Ecto neural progenitor cell (in vitro differentiated cells): ENCODE data around the gene HAUS6.
"Not testable (repeated sequence)": the region's sequence is repeated elsewhere in the genome, so short reads cannot be mapped to it uniquely, and the experiment has no call there.

Source experiments
- DNase-seq: peaks from one replicate; pipeline ENCODE4 v3.0.0-alpha.2; 2018; ENCODE audit warnings: low spot score

The HAUS6 gene

GRCh38 chr9:19116107-19116790 is 13.5 kb upstream of the HAUS6 start:
- DNase-seq: no peak

- peak; percentile 0 for DNase-seq
Observed at GRCh38 chr9:19114680-19115270, 12.1 kb upstream of the HAUS6 start.

GRCh38 chr9:19113964-19114679 is 11.4 kb upstream of the HAUS6 start:
- peak; percentile 18 for DNase-seq

DNA sequence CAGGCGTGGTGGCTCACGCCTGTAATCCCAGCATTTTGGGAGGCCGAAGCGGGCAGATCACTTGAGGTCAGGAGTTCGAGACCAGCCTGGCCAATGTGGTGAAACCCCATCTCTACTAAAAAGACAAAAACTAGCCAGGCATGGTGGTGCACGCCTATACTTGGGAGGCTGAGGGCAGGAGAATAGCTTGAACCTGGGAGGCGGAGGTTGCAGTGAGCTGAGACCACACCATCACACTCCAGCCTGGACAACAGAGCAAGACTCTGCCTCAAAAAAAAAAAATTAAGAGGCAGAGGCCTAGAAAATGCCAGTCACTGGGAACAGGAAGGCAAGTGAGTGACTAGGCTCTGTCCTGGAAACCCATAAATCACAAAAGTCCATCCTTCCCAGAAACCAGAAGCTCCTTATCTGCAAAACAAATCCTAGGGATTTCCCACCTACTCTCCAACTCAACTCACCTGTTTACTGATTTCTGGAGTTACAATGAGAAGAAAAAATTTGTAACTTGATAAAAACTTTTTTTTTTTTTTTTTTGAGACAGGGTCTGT is 10.4 kb upstream of the HAUS6 start:
- DNase-seq: not testable (repeated sequence)

DNA sequence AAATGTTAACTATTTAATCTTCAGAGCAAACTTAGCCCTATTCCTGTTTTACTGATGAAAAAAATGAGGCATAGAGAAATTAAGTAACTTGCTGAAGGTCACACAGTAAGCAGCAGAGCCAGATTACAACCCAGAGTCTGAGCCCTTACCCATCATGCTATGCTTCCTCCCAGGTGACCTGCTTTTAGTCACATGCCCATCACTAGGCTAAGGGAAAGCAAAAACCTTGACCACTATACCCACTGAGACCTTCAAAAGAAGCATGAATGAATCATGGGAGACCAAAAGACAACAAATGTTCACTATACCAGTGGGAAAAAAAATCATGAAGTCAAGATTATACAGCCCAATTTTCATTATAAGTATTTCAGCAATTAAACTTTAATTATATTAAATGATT is 5.3 kb upstream of the HAUS6 start:
- no peak for DNase-seq

- DNase-seq: no peak
Observed at GRCh38 chr9:19104515-19105282, 2.0 kb upstream of the HAUS6 start.

- peak; percentile 54 for DNase-seq
Observed at GRCh38 chr9:19102181-19102630, 498 bp downstream of the HAUS6 start.

GRCh38 chr9:19101203-19101602 is 1.5 kb downstream of the HAUS6 start:
- DNase-seq: no peak

- not testable (repeated sequence) for DNase-seq
Observed at GRCh38 chr9:19097431-19097830, 5.3 kb downstream of the HAUS6 start.

DNA sequence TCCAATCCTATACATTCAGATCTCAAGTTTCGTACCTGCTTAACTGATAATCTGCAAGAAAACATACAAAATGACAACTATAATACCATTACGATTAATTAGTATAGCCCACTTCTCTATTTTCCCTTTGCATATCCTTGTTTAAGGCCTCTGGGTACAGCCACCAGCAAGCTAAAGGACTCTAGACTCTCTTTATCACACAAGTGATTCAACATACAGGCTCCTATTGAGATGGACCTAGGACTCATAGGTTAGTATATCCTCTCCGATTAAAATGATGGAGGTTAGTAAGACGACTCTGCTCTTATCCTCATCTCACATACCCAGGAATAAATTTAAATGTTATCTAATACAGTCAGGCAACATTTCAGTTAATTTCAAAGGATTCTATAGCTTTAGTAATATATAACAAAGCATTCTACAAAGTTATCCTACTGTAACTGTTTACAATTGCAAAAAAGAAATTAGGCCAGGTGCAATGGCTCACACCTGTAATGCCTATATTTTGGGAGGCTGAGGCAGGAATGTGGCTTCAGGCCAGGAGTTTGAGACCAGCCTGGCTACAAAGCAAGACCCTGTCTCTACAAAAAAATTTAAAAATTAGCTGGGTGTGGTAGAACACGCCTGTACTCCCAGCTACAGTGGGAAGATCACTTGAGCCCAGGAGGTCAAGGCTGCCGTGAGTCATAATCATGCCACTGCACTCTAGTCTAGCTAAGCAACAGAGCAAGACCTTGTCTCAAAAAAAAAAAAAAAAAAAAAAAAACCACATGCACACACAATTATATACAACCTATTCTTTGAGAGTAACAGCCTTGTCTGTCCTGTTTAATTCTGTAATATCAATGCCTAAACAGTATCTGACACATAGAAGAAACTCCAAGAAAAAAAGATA is 15.4 kb downstream of the HAUS6 start:
- no peak for DNase-seq

DNA sequence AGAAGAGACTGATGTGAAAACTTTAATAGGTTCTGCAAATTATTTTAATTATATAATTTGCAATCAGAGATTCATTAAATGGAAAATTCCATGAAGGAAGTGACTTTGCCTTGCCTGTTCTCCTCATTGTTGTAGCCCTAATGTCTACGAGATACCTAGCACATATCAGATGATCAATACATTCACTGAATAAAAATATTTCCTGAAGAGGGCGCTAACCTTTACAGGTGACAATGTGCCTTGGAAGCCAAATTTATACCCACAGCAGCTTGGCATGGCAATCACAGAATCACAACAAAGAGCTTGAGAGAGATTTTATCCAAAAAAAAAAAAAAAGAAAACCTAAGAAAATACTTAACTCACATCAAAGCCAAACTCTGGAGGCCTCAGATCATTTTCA is 17.4 kb downstream of the HAUS6 start:
- no peak for DNase-seq

- no peak for DNase-seq
Observed at GRCh38 chr9:19074836-19075235, 27.9 kb downstream of the HAUS6 start.

DNA sequence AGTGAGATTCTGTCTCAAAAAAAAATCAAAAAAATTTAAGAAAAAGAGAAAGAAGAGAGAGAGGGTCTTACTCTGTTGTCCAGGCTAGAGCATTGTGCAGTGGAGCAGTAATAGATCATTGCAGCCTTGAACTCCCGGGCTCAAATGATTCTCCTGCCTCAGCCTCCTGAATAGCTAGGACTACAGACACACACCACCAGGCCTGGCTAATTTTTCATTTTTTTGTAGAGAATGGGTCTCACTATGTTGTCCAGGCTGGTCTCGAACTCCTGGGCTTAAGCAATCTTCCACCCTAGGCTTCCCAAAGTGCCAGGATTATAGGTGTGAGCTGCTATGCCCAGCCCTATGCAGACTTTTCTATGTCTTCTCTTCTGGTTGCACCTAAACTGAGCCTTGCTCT is 28.5 kb downstream of the HAUS6 start:
- DNase-seq: no peak

GRCh38 chr9:19057033-19057432 is 45.7 kb downstream of the HAUS6 start:
- DNase-seq: no peak

DNA sequence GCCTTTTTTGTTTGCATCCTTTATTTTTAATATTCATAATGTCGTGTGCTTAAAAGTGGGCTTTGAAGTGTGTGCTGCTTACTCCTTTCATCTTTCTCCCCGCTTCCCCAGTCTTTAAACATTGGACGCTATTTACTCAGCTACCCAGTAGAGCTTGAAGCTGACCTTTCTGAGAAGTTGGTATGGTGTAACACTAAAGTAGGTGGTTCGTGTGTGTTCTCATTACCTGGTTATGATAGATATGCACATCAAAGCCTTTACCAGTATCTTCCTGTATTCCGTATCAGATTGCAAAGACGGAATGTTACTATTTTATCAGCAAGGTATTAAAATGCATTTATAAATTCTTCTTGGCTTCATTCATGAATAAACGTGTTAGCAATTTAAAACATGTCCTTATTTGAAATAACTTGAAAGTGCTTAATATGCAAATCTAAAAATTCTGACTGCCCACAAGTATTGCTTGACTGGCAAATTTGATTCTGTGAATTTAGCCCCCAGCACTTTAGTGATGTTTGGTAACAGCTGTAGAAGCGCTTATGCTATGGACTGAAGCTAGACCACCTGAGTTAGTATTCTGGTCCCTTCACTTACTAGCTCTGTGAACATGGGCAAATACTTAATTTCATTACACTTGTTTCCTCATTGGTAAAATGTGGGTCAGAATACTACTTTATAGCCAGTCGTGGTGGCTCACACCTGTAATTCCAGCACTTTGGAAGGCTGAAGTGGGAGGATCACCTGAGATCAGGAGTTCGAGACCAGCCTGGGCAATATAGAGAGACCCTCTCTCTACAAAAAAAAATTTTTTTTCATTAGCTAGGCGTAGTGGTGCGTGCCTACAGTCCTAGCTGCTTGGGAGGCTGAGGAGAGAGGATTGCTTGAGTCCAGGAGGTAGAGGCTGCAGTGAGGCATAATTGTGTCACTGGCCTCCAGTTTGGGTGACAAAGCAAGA is 51.8 kb downstream of the HAUS6 start:
- no peak for DNase-seq

- DNase-seq: no peak
Observed at GRCh38 chr9:19049917-19050636, 52.6 kb downstream of the HAUS6 start.

DNA sequence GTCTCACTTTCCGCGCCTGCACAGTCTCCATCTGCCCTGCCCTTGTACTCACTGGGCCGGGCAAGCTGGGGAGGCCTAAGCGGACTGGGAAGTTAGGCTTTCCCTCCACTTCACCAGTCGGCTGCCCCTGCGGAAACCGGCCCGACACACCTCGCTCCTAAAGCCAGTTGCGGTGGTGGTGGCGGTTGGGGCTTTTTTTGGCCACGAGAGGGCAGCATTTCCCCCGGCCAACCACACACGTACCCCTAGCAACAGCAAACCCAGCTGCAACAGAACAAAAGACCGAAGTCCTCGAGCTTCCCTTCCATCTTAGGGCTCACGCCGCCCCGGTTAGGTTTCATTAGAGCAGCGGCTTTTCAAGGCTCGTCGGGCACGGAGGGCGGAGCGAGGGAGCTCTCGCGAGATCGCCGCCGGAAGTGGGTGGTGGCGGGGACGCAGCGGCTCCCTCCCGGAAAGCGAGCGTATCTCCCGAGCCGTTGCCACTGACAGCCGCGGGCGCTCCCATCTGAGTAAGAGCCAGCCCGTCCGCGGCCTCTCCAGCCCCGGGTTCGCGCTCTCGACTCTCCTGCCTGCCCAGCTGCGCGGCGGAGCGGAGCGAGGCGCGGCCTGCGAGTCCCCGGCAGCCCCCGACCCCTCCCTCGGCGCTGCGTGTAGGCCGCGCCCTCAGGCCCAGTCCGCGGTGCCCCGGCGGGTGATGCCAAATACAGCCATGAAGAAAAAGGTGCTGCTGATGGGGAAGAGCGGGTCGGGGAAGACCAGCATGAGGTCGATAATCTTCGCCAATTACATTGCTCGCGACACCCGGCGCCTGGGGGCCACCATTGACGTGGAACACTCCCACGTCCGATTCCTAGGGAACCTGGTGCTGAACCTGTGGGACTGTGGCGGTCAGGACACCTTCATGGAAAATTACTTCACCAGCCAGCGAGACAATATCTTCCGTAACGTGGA is 53.5 kb downstream of the HAUS6 start, which contains the start of gene RRAGA:
Gene RRAGA (plus strand): TSS at position 462 of the 951 bp plus-strand sequence. CDS start 233 bp downstream, at position 695.
- DNase-seq: peak; percentile 96

DNA sequence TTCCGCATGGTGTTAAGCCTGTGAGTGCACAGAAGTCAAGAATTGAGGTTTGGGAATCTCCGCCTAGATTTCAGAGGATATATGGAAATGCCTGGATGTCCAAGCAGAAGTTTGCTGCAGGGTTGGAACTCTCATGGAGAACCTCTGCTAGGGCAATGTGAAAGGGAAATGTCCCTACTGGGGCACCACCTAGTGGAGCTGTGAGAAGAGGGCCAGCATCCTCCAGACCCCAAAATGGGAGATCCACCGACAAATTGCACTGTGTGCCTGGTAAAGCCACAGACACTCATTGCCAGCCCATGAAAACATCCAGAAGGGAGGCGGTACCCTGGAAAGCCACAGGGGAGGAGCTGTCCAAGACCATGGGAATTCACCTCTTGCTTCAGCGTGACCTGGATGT is 66.1 kb downstream of the HAUS6 start:
- DNase-seq: no peak
